IgD-negative memory B cell (primary cell): ENCODE measurements around the gene SRPK3. TPM values are rescaled to one million over a fixed set of nuclear protein-coding genes. Genes with fewer than 3 reads are reported as not detected.

Experiments used
- H3K27ac Mint-ChIP-seq, 3 donors: one replicate each; pipeline ENCODE4 v1.8.0; 2020 to 2022; ENCODE audit warnings: mild to moderate bottlenecking in 3 of 3, mixed read lengths in 3 of 3, moderate library complexity in 1 of 3
- H3K27me3 Mint-ChIP-seq: one replicate; pipeline ENCODE4 v1.8.0; 2021; ENCODE audit warnings: mixed read lengths
- H3K36me3 Mint-ChIP-seq: one replicate; pipeline ENCODE4 v1.8.0; 2020; ENCODE audit warnings: mild to moderate bottlenecking, mixed read lengths
- H3K4me1 Mint-ChIP-seq, 3 donors: one replicate each; pipeline ENCODE4 v1.8.0; 2020 to 2022; ENCODE audit warnings: mixed read lengths in 3 of 3, mild to moderate bottlenecking in 1 of 3
- H3K4me3 Mint-ChIP-seq, 4 donors: one replicate each; pipeline ENCODE4 v1.8.0; 2020 to 2022; ENCODE audit warnings: mild to moderate bottlenecking in 4 of 4, mixed read lengths in 4 of 4, moderate library complexity in 3 of 4
- H3K9me3 Mint-ChIP-seq, 3 donors: one replicate each; pipeline ENCODE4 v1.8.0; 2020 to 2021; ENCODE audit warnings: mixed read lengths in 3 of 3, mild to moderate bottlenecking in 1 of 3
- polyA plus RNA-seq: library from polyadenylated mRNA; unstranded; fragments of 300-500 nt; fragmentation: Illumina TruSeq; gene quantifications from one replicate; pipeline ENCODE4 v1.2.3, GENCODE V29; 2021

Gene SRPK3
- polyA plus RNA-seq, 1 donor from 2014 or later: not detected

DNA sequence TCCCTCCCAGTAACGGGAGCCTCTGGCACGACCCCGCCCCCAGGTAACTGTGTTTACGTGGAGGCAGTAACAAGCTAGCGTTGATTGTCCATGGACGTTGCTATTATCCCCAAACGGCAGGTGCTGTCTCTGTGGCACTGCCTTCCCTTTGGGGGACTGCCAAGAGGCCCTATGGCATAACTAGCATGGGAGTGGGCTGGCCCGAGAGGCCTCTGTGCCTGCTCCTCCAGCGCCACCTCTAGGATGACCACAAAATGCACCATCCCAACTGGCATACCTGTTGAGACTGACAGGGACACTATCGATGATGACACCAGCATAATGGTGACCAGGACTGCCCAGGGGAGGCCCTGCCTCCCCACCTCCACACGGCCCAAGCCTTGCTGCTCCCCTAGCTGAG is 1.5 kb downstream of the SRPK3 start:
- Mint-ChIP-seq H3K27me3 (peaks cover 8% of the 10 kb centered on the region), H3K9me3 (no peaks in the 10 kb centered on the region), H3K4me3 (no peak overlapping the region), H3K27ac (no peak overlapping the region), H3K36me3 (peaks cover 2% of the 10 kb centered on the region), H3K4me1 (no peaks in the 10 kb centered on the region)

DNA sequence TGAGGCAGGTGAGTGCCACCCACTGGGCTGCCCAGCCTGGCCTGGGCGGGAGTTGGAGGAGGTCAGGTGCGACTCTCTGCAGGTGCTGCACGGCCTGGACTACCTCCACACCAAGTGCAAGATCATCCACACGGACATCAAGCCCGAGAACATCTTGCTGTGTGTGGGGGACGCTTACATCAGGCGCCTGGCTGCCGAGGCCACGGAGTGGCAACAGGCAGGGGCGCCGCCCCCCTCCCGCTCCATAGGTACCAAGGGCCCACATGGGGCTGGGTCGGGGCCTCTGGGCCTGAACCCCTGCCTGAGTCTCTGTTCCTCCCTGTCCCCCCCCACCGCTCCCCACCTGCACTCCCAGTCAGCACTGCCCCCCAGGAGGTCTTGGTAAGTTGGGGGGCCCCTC is 2.0 kb downstream of the SRPK3 start:
- Mint-ChIP-seq H3K4me3 (no peak overlapping the region), H3K27me3 (peaks cover 8% of the 10 kb centered on the region), H3K9me3 (no peaks in the 10 kb centered on the region), H3K27ac (no peak overlapping the region), H3K36me3 (peaks cover 2% of the 10 kb centered on the region), H3K4me1 (no peaks in the 10 kb centered on the region)

DNA sequence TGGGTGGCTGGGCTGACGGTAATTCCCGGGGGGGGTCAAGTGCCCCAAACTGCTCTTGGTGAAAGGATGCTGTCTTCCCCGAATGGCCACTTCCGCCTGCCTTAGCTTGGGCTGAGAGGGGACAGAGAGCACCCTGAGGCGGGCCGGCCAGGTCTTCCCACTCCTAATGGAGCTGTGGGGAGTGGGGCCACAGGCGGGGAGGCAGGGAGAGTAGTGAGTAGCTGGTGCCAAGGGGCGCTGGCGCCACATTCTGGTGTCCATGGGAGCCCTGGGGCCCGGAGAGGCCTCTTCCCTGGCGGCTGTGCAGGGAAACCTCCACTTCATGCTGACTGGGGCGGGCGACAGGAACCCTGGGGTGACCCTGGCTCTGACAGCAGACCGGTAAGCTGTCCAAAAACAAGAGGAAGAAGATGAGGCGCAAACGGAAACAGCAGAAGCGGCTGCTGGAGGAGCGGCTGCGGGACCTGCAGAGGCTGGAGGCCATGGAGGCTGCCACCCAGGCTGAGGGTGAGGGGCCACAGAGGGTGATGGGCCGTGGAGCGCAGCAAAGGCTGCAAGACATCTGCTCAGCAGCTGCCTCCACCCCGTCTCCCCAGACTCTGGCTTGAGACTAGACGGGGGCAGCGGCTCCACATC is 2.7 kb downstream of the SRPK3 start:
- Mint-ChIP-seq H3K9me3 (no peaks in the 10 kb centered on the region), H3K27ac (no peak overlapping the region), H3K4me1 (no peaks in the 10 kb centered on the region), H3K27me3 (peaks cover 8% of the 10 kb centered on the region), H3K4me3 (no peak overlapping the region), H3K36me3 (peaks cover 2% of the 10 kb centered on the region)

DNA sequence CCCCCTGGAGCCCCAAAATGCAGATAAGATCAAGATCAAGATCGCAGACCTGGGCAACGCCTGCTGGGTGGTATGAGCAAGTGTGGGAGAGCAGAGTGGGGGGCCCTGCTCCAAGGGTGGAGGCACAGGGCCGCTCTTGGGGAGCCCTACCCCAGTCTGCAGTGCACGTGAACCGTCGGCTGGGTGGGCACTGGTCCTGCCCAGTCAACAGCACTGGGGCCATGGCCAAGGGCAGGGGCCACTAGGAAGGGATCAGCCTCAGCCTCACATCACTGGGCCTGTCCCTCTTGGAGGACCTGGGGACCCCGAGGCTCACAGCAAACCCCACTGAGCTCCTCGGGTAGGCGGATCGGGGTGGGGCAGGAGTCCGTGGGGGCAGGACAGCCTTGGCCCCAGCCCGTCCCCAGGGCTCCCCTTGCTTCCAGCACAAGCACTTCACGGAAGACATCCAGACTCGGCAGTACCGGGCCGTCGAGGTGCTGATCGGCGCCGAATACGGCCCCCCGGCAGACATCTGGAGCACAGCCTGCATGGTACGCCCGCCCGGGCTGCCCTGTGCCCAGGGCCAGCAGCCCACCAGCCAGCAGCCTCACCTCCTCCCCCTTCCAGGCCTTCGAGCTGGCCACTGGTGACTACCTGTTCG is 3.6 kb downstream of the SRPK3 start:
- Mint-ChIP-seq H3K36me3 (peaks cover 2% of the 10 kb centered on the region), H3K4me1 (no peaks in the 10 kb centered on the region), H3K27me3 (peaks cover 8% of the 10 kb centered on the region), H3K9me3 (no peaks in the 10 kb centered on the region), H3K27ac (peak overlapping the region in 1 of 3 donors; percentile 23), H3K4me3 (no peak overlapping the region)

DNA sequence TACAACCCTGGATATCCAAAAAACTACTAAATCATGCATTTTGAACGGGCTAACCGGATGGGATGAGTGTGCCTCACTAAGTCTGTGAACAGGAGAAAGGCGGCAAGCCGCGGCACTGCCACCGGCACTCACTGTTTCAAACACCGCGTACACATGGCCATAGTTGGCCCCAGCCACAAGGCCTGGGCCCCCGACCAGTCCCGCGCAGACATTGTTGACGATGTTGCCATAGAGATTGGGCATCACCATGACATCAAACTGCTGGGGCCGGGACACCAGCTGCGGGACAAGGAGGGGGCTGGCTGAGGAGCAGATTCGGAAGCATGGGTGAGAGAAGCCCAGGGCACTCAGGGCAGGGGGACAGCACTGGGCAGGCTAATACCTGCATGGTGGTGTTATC is 5.8 kb downstream of the SRPK3 start:
- Mint-ChIP-seq H3K27ac (no peak overlapping the region), H3K27me3 (peaks cover 2% of the 10 kb centered on the region), H3K9me3 (no peaks in the 10 kb centered on the region), H3K4me1 (no peaks in the 10 kb centered on the region), H3K4me3 (no peak overlapping the region), H3K36me3 (peaks cover 2% of the 10 kb centered on the region)

DNA sequence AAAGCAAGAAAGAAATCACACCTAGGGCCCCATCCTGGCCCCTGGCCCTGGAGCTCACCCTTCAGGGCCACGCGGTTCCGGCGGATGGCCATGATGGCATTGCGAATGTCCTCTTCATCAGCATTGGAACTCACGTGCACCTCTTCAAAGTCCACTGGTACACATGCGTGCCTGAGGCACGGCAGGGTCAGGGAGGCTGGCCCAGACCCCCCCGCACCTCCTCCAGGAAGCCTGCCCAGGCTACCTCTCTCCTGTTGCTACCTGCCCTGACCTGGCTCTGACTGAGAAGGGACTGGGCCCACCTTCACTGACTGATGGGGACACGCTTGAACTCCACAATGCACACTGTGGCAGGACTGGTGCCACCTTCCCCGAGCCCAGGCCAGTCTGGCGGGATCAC is 8.8 kb downstream of the SRPK3 start:
- H3K4me3 Mint-ChIP-seq: no peak overlapping the region
- peaks cover 0 to 5% (median 3%) of the 10 kb centered on the region in 3 donors for H3K4me1 Mint-ChIP-seq
- peaks cover 2% of the 10 kb centered on the region for H3K36me3 Mint-ChIP-seq
- H3K9me3 Mint-ChIP-seq: no peaks in the 10 kb centered on the region
- peak overlapping the region in 1 of 3 donors; percentile 71 for H3K27ac Mint-ChIP-seq
- H3K27me3 Mint-ChIP-seq: peaks cover 2% of the 10 kb centered on the region

DNA sequence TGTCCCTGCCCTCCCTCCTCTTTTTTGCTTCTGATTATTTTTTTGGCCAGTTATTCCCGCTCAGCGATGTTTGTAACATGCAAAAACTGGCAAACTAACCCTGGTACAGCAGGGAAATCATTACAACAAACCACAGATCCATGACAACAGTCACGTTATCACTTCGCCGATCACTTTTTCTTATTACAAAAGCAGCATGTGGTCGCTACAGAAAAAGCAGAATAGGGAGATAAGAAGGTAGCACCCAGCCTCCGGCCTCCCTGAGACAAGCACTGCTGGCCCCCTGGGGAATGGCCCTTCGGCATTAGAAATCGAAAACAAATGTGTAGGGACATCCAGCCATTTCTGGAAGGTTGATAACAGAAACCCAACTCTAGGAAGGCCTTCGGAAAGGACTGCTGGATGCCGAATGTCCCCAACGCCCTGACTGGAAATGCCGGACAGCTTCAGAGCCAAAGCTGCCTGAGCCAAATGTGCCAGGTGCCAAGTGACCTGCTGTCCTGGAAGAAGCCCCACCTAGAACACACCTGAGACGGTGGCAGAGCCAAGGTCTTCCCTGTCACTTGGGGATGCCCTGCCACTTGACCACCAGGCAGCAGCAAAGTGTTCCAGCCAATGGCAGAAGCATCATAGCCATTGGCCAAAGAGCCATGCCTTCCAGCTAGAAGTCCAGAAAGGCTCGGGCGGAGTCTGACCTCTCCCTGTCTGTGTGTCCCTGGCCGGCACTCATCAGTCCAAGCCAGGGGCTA is 10.4 kb downstream of the SRPK3 start:
- Mint-ChIP-seq H3K4me1 (peaks cover 0 to 9% (median 8%) of the 10 kb centered on the region in 3 donors), H3K27me3 (peaks cover 2% of the 10 kb centered on the region), H3K27ac (no peak overlapping the region), H3K4me3 (peak overlapping the region in 2 of 4 donors; percentile 3 to 17), H3K9me3 (no peaks in the 10 kb centered on the region), H3K36me3 (no peaks in the 10 kb centered on the region)

DNA sequence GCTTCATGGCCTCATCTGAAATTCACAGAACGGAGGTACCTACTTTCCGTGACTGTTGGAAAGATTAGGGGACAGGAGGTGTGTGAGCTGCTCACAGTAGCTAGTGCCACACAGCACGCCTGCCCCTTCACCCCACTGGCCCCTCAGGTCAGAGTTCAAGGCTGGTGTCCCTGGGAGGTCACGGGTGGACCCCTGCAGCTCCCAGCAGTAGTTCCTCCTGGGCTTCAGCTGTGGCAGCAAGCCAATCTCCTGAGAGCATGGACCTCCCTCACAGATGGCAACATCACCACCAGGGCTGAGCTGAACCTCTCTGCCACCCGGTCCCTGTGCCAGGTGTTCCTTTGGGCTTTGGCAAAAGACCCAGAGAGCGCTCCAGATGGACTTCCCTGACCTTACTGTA is 11.5 kb downstream of the SRPK3 start:
- peak overlapping the region in 1 of 3 donors; percentile 96 for H3K27ac Mint-ChIP-seq
- H3K4me3 Mint-ChIP-seq: peak overlapping the region in 1 of 4 donors; percentile 83
- H3K27me3 Mint-ChIP-seq: peaks cover 2% of the 10 kb centered on the region
- H3K36me3 Mint-ChIP-seq: no peaks in the 10 kb centered on the region
- H3K4me1 Mint-ChIP-seq: peaks cover 0 to 11% (median 8%) of the 10 kb centered on the region in 3 donors
- no peaks in the 10 kb centered on the region for H3K9me3 Mint-ChIP-seq

DNA sequence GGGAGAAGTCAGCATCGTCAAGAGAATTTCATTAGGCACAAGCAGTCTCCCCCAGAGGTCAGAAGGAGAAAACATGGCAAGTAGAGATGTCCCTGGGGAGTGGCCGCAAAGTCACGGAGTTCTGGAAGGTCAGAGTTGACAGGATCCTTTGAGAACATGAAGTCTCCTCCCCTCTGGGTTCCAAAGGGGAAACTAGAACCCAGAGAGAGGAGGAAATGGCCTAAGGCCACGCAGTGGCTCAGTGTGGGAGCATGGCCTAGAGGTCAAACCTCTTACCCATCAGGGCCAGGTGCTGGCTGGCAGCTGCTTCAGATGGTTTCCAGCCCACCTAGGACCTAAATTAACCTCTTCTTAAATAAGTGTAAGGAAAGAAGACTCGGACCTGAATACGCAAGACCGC is 12.4 kb downstream of the SRPK3 start:
- no peaks in the 10 kb centered on the region for H3K9me3 Mint-ChIP-seq
- H3K36me3 Mint-ChIP-seq: no peaks in the 10 kb centered on the region
- peak overlapping the region in 1 of 3 donors; percentile 96 for H3K27ac Mint-ChIP-seq
- H3K4me3 Mint-ChIP-seq: peak overlapping the region; percentile 83 to 95 (median 90)
- H3K4me1 Mint-ChIP-seq: peaks cover 0 to 11% (median 8%) of the 10 kb centered on the region in 3 donors
- H3K27me3 Mint-ChIP-seq: peaks cover 2% of the 10 kb centered on the region

DNA sequence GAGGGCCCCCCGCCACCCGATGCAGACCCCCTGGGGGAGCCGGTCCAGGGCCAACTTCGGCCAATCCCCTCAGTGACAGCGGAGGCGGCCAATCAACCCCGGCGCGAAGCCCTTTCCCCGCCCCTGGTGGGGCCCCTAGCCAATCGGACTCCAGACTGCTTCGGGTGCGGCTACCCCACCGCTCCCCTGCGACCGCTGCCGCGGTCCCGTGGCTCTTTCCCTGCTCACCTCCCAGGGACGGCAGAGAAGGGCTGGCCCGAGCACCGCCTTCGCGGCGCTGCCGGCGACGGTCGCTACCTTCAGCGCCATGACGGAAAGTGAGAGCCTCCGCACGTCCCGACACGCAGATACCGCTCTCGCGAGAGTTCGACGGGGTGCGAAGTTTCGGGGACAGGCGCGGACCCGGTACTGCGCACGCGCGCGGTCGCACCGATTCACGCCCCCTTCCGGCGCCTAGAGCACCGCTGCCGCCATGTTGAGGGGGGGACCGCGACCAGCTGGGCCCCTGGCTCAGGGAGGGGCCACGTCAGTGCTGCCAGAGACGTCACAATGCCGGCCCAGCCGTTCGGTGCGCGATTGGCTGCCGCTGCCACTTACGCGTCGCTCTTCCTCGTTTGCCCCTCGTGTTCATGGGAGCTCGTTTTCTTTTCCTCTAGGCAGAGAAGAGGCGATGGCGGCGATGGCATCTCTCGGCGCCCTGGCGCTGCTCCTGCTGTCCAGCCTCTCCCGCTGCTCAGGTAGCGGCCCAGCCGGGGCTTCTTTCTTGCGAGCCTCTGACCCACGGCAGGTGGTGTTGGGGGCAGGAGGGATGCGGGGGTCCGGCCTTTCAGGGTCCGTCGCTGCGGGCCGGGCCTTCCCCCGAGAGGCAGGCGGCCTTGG is 13.4 kb downstream of the SRPK3 start, which contains the start of the genes IDH3G and SSR4:
TSS of gene IDH3G (minus strand) at position 358 of the 879 bp plus-strand sequence. CDS start at position 309, 49 bp downstream.
TSS of gene SSR4 (plus strand) at position 651 of the 879 bp plus-strand sequence. CDS start at position 671, 20 bp downstream.
- peak within 1 kb of the TSS; percentile 95 to 97 (median 96) for H3K27ac Mint-ChIP-seq
- H3K9me3 Mint-ChIP-seq: no peaks in the 10 kb centered on the region
- peaks cover 0 to 11% (median 8%) of the 10 kb centered on the region in 3 donors for H3K4me1 Mint-ChIP-seq
- H3K27me3 Mint-ChIP-seq: peaks cover 2% of the 10 kb centered on the region
- H3K36me3 Mint-ChIP-seq: no peaks in the 10 kb centered on the region
- peak within 1 kb of the TSS; percentile 83 to 95 (median 90) for H3K4me3 Mint-ChIP-seq

DNA sequence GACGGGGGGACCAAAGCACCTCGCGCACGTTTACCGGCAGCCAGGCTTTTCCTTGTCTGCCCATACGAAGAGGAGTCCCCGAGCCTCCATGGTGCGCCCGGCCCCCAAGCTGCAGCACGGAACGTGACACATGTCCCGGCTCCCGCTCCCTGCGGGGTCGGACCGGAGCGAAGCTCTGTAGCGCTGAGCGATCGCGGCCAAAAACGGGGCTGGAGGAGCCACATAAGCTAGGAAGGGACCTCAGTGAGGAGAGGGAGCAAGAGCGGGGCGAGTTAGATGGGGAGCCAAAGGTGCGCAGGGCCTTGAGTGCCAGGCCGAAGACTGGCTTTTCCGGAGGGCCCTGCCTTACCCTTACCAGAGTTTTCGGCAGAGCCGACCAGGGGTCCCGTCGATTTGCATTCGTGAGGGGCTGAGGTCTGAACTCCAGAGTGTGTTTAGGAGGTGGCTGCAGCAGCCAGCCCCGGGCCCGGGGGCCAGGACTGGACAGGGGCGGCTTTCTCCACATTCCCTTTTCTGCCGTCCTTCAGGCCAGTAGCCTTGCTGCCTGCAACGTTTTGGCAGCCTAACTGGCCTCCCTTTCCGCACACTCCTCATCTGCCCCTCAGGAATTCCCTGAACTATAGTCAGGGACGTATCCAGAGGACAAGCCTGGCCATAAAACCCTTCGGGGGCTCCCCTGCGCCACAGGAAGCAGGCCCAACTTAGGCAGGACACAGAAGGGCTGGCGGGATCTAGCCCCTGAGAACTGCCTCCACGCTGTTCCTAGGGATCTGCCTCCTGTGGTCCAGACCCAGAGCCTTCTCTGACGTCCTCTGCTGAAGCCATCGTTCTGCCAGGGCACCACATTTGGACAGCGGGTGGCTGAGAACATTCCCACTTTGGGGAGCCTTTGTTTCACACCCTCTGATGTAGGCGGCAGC is 14.3 kb downstream of the SRPK3 start:
- peaks cover 2% of the 10 kb centered on the region for H3K27me3 Mint-ChIP-seq
- H3K4me3 Mint-ChIP-seq: peak overlapping the region; percentile 83 to 95 (median 88)

DNA sequence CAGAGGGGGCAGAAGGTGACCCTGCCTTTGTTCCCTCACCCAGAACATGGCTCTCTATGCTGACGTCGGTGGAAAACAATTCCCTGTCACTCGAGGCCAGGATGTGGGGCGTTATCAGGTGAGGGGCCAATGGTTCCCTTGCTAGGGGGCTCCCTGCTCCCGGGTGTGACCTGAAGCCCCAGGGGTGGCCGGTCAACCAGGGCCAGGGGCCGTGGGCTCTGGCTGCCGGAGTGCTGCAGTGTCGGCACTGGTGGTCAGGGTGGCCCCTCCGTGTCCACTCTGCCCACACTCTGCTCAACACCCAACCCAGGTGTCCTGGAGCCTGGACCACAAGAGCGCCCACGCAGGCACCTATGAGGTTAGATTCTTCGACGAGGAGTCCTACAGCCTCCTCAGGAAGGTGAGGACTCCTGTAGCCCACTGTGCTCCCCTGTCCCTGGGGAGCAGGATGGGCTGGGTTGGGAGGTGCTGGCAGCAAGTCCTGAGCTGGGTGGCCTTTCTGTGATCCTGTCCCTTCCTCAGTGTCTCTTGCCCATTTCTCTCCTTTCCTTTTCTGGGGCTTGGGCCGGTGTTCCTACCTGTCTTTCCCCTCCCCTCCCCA is 16.7 kb downstream of the SRPK3 start:
- H3K9me3 Mint-ChIP-seq: no peaks in the 10 kb centered on the region
- no peak overlapping the region for H3K4me3 Mint-ChIP-seq

More for the DNA sequence above, 14.3 kb downstream of the SRPK3 start:
- Mint-ChIP-seq H3K36me3 (no peaks in the 10 kb centered on the region), H3K9me3 (no peaks in the 10 kb centered on the region), H3K27ac (peak overlapping the region in 2 of 3 donors; percentile 95 to 96), H3K4me1 (peaks cover 0 to 11% (median 8%) of the 10 kb centered on the region in 3 donors)

DNA sequence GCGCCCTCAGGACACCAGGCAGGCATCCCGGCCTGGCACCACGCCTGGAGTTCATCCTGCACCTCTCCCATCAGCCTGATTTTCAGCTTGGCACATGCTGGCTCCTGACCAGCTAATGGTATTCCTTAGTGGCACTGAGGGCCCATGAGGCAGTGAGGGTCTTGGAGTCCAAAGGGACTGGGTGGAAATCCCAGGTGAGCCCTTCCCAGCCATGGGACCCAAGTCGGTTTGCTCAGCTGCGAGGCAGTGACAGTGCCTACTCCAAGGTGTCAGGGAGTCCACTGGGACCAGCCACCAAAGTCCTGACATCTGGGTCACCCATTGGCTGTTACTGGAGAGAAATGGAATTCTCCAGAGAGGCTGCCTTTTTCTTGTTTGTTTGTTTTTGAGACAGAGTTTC is 18.5 kb downstream of the SRPK3 start:
- Mint-ChIP-seq H3K36me3 (no peaks in the 10 kb centered on the region), H3K27me3 (no peaks in the 10 kb centered on the region), H3K4me1 (peaks cover 0 to 7% (median 6%) of the 10 kb centered on the region in 3 donors), H3K4me3 (peak overlapping the region in 1 of 4 donors; percentile 5), H3K27ac (no peak overlapping the region), H3K9me3 (no peaks in the 10 kb centered on the region)

More for the DNA sequence above, 16.7 kb downstream of the SRPK3 start:
- H3K36me3 Mint-ChIP-seq: no peaks in the 10 kb centered on the region
- no peak overlapping the region for H3K27ac Mint-ChIP-seq
- no peaks in the 10 kb centered on the region for H3K27me3 Mint-ChIP-seq
- H3K4me1 Mint-ChIP-seq: peaks cover 0 to 11% (median 8%) of the 10 kb centered on the region in 3 donors
